Hepatocyte (in vitro differentiated cells): ENCODE results near the gene SCP2D1.

Source experiments
- CTCF ChIP-seq: fragments of 200-600 bp; sonication (generic); IDR thresholded peaks from 2 replicates; pipeline ENCODE4 v1.5.1; 2016; ENCODE audit warnings: antibody characterized with exemption, mild to moderate bottlenecking; ENCODE audit not compliant: poor library complexity
- EZH2phosphoT487 ChIP-seq: fragments of 200-600 bp; sonication (generic); IDR thresholded peaks from one replicate; pipeline ENCODE4 v1.6.1; 2018; ENCODE audit warnings: antibody characterized with exemption, mild to moderate bottlenecking, low read depth, moderate library complexity; ENCODE audit not compliant: unreplicated experiment, severe bottlenecking

DNA sequence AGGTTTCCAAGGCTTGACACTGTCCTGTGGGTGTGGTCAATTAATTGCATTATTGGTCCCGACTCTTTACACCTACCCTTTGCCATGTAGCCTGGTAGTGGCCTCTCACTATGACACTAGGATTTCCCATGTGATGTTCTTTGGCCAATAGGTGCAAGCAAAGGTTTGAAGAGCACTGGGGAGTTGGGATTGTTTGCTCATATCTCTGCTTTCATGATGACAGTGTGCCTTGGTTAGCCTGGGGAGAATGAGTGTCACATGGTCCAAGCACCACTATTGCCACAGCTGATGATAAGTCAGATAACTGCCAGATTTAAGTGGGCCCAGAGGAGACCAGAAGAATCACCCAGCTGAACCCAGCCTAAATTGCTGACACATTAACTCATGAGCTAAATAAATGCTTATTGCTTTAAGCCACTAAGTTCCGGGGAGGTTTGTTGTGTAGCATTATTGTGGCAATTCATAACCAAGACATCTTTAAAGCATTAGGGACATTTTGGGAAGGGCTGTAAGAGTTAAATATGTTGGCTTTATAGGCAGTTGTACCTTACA is 17.2 kb upstream of the SCP2D1 start:
- TF ChIP-seq CTCF (no peak), EZH2phosphoT487 (no peak)
